Activated CD4-positive, CD25-positive, alpha-beta regulatory T cell treated with anti-CD3 and anti-CD28 coated beads, Interleukin-2, amount 50 U/mL, for 16 hours (primary cell): ENCODE data around the gene DIAPH3.

Source experiments
- DNase-seq: peaks from one replicate; pipeline ENCODE4 v3.0.0-alpha.2; 2020; ENCODE audit warnings: low read depth, low spot score

DIAPH3 gene

GRCh38 chr13:59960683-59961082 is 203.0 kb downstream of the DIAPH3 start:
- DNase-seq: no peak

- DNase-seq: no peak
Observed at GRCh38 chr13:59957438-59957837, 206.3 kb downstream of the DIAPH3 start.

GRCh38 chr13:59954601-59955000 is 209.1 kb downstream of the DIAPH3 start:
- no peak for DNase-seq

- DNase-seq: no peak
Observed at GRCh38 chr13:59951011-59951410, 212.7 kb downstream of the DIAPH3 start.

GRCh38 chr13:59950266-59950665 is 213.5 kb downstream of the DIAPH3 start:
- no peak for DNase-seq

GRCh38 chr13:59948686-59949085 is 215.0 kb downstream of the DIAPH3 start:
- no peak for DNase-seq

GRCh38 chr13:59946944-59947343 is 216.8 kb downstream of the DIAPH3 start:
- no peak for DNase-seq

GRCh38 chr13:59931621-59932020 is 232.1 kb downstream of the DIAPH3 start:
- no peak for DNase-seq

GRCh38 chr13:59924256-59924655 is 239.5 kb downstream of the DIAPH3 start:
- no peak for DNase-seq

- no peak for DNase-seq
Observed at GRCh38 chr13:59915252-59915651, 248.5 kb downstream of the DIAPH3 start.

- no peak for DNase-seq
Observed at GRCh38 chr13:59914556-59914955, 249.2 kb downstream of the DIAPH3 start.

GRCh38 chr13:59906413-59907049 is 257.2 kb downstream of the DIAPH3 start:
- no peak for DNase-seq

- DNase-seq: no peak
Observed at GRCh38 chr13:59901191-59901590, 262.5 kb downstream of the DIAPH3 start.

- no peak for DNase-seq
Observed at GRCh38 chr13:59898066-59898465, 265.7 kb downstream of the DIAPH3 start.

- no peak for DNase-seq
Observed at GRCh38 chr13:59893266-59893665, 270.5 kb downstream of the DIAPH3 start.

GRCh38 chr13:59891053-59891452 is 272.7 kb downstream of the DIAPH3 start:
- no peak for DNase-seq

- DNase-seq: no peak
Observed at GRCh38 chr13:59890054-59890453, 273.7 kb downstream of the DIAPH3 start.

- DNase-seq: no peak
Observed at GRCh38 chr13:59888408-59888807, 275.3 kb downstream of the DIAPH3 start.

- no peak for DNase-seq
Observed at GRCh38 chr13:59885076-59885475, 278.7 kb downstream of the DIAPH3 start.

- DNase-seq: no peak
Observed at GRCh38 chr13:59883885-59884284, 279.8 kb downstream of the DIAPH3 start.

GRCh38 chr13:59880468-59880867 is 283.3 kb downstream of the DIAPH3 start:
- no peak for DNase-seq

- DNase-seq: no peak
Observed at GRCh38 chr13:59879281-59879680, 284.4 kb downstream of the DIAPH3 start.

- no peak for DNase-seq
Observed at GRCh38 chr13:59877933-59878332, 285.8 kb downstream of the DIAPH3 start.

- DNase-seq: no peak
Observed at GRCh38 chr13:59874973-59875372, 288.8 kb downstream of the DIAPH3 start.
